ENCODE data around the gene CST7. TPM values are rescaled to one million over a fixed set of nuclear protein-coding genes. Genes with fewer than 3 reads are reported as not detected.

The CST7 gene
- total and polyA plus RNA-seq, 10 of the 15 experiments (the other 5 are each of a cell fraction or from before 2014, with no cell fraction given): 0.69 TPM; not detected in 9

- TF ChIP-seq SIN3A (IDR thresholded peaks at IDR 0.05; ENCODE audit: low read depth, low read length) (no peak), BCL3 (IDR thresholded peaks at IDR 0.05; ENCODE audit: borderline replicate concordance, insufficient read depth, low read depth, low read length, poor library complexity, severe bottlenecking) (no peak), RB1 (IDR thresholded peaks at IDR 0.05; ENCODE audit: borderline replicate concordance) (peak; percentile 58; the same call in 1 of the 2 replicates), CBX5 (IDR thresholded peaks at IDR 0.05; ENCODE audit: low read depth) (peak; percentile 63; the same call in 1 of the 2 replicates), HCFC1 (IDR thresholded peaks at IDR 0.05; ENCODE audit: low read length) (peak; percentile 61), CBFB (IDR thresholded peaks at IDR 0.05; ENCODE audit: low read depth) (peak; percentile 75; the same call in 1 of the 2 replicates), ESRRA (IDR thresholded peaks at IDR 0.05; ENCODE audit: low read length) (no peak), MTA2 (IDR thresholded peaks at IDR 0.05; ENCODE audit: low read depth) (no peak), FOXM1 (IDR thresholded peaks at IDR 0.05; ENCODE audit: low read depth, low read length) (no peak), HSF1 (IDR thresholded peaks at IDR 0.05; ENCODE audit: low read depth, low read length) (0 out of 2 replicates have a peak, but pooled peaks have one; percentile 48), ZNF274 (IDR thresholded peaks at IDR 0.05; ENCODE audit: insufficient read depth, insufficient read length) (no peak), CREM (IDR thresholded peaks at IDR 0.05; ENCODE audit: low read depth) (peak; percentile 95), USF1 (IDR thresholded peaks at IDR 0.05; ENCODE audit: borderline replicate concordance, extremely low read length, insufficient read depth, low read depth, low read length) (no peak), ZNF687 (IDR thresholded peaks at IDR 0.05) (peak; percentile 80), BMI1 (IDR thresholded peaks at IDR 0.05; ENCODE audit: borderline replicate concordance) (no peak), POLR2AphosphoS5 (IDR thresholded peaks at IDR 0.05; ENCODE audit: low read length) (peak; percentile 93), ATF7 (IDR thresholded peaks at IDR 0.05; ENCODE audit: low read depth) (no peak), NR2F1 (conservative IDR thresholded peaks at IDR 0.05) (peak; percentile 50; the same call in 1 of the 2 replicates), MAX (IDR thresholded peaks at IDR 0.05; ENCODE audit: low read depth, low read length) (peak; percentile 38), IRF5 (IDR thresholded peaks at IDR 0.05; ENCODE audit: borderline replicate concordance) (no peak), SMARCA5 (IDR thresholded peaks at IDR 0.05) (no peak), KDM1A (IDR thresholded peaks at IDR 0.05; ENCODE audit: borderline replicate concordance) (no peak)
Measured at GRCh38 chr20:24992487-24993205, 43.6 kb downstream of the CST7 start, which contains the start of gene APMAP (continued).
